Activated CD4-positive, alpha-beta T cell treated with anti-CD3 and anti-CD28 coated beads for 4 hours (primary cell): Measurements from ENCODE around the gene EXO1.
"Not testable (repeated sequence)": the region's sequence is repeated elsewhere in the genome, so short reads cannot be mapped to it uniquely, and the experiment has no call there.

Experiments
- DNase-seq, 2 donors: peaks; one replicate each; pipeline ENCODE4 v3.0.0-alpha.2; 2020

EXO1 gene

GRCh38 chr1:241837416-241837815, 10.6 kb upstream of the EXO1 start:
- DNase-seq, result no peak

- DNase-seq, result no peak
These were observed 10.1 kb upstream of the EXO1 start for GRCh38 chr1:241837901-241838300.

GRCh38 chr1:241838897-241839296, 9.1 kb upstream of the EXO1 start:
- no peak for DNase-seq

GRCh38 chr1:241839369-241839979, 8.5 kb upstream of the EXO1 start:
- no peak for DNase-seq

DNA sequence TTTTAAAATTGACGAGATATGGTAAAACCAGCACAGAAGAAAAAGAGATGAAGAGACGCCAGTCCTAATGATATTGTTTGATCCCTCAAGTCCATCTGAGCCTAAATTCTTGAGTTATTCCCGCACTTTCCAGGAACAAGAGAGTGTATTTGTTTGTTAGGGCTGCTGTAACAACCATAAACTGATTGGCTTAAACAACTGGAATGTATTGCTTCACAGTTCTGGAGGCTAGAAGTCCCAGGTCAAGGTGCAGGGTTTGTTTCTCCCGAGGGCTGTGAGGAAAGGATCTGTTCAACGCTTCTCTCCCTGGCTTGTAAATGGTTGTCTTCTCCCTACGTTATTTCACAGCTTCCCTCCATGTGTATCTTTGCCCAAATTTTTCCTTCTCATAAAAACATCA, 7.8 kb upstream of the EXO1 start:
- no peak for DNase-seq

- DNase-seq, result no peak
These were observed 6.3 kb upstream of the EXO1 start for GRCh38 chr1:241841691-241842090.

DNA sequence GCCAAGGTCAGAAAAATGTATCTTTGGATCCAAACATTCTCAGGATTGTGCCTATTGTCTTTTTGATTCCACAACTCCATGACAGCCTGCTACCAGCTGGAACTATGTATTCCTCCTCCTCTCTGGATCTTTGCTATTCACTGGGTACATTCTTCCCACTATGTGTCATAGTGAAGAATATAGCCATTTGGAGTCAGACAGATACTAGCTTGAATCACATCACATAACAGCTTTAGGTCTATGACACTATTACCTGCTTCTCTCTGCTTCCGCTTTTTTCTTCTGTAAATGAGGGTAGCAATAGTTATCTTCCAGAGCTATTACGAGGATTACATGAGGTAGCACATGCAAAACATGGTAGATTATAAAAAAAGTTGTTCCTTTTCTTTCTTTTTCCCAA, 5.4 kb upstream of the EXO1 start:
- no peak for DNase-seq

GRCh38 chr1:241844593-241844992, 3.4 kb upstream of the EXO1 start:
- DNase-seq, result no peak

DNA sequence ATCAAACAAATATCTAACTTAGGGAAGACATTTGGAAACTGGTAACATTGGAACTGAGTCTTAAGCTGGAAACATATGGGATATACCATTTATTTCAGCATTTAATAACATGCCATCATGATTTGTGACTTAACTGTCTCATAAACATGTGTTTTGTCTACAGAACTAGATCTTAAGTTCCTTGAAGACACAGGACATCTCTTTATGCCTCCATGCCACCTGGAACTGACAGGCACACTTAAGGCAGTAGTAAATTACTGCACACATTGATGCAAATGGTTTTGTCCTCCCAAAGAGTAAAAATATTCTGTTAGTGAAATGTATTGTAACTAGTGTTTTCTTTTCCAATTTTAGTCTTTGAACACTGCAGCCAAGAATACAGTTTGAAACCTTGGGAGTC, 1.6 kb upstream of the EXO1 start:
- no peak for DNase-seq

DNA sequence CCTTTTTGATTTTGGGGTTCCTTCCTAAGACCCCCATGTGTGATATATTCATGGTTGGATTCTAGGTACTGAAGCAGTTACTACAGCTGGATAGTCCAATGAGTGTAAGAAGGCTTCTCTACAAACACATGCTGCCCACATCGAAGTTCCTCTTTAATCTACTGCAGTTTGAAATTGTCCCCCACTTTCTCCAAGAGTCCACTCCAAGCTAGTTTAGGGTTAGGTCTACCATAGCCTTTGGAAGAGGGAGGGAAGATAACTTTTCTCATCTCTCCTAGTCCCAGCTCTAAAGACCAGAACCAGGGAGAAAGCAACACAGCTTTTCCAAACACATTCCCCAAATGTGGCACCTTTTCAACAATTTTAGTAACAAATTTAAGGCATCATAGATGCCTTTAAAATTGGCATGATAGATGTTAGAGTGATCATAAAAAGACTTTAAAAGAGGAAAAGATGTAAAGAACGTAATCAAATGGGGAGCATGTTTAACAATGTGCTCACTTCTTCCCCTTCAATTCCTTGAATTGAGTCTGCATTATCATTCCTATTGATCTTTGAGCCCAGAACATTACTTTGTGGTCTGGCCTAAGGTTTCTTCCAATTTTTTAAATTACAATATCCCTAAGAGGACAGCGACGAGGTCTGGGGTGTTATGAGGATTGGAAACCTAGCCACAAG, 1.0 kb upstream of the EXO1 start:
- DNase-seq, result no peak

DNA sequence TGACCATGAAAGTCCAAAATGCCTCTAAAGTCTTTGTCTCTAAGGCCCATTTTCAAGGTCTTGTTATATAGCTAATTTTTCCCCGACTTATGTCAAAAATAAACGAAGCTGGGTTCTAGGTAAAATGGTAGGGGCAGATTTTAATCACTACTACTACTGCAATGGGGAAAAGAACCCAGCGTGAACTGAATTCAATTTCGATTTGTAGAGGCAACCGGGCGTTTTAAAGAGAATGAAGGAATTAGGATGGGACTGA, 536 bp upstream of the EXO1 start:
- no peak for DNase-seq

- DNase-seq, result no peak
These were observed 811 bp downstream of the EXO1 start for GRCh38 chr1:241848686-241849344.

DNA sequence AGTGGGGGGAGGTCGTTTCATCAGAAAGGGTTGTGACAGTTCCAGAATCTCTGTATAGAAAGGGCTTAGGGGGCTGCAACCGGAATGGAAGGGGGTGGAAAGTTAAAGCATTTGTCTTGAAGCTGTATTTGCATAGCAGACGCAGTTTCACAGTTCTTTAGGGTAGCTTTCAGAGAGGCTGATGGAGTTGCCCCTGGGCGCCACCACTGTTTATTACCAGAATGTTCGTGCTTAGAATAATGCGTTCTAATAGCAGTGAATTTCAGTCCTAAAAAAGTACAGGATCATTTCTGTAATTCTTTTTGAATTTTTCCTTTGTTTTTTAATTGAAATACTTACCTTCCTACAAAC, 1.3 kb downstream of the EXO1 start:
- no peak for DNase-seq

- DNase-seq, result not testable (repeated sequence)
These were observed 7.6 kb downstream of the EXO1 start for GRCh38 chr1:241855545-241856140.

- DNase-seq, result no peak
These were observed 9.1 kb downstream of the EXO1 start for GRCh38 chr1:241857131-241857530.

GRCh38 chr1:241860922-241861321, 12.9 kb downstream of the EXO1 start:
- DNase-seq, result no peak

- DNase-seq, result no peak
These were observed 21.0 kb downstream of the EXO1 start for GRCh38 chr1:241869022-241869421.

- no peak for DNase-seq
These were observed 22.3 kb downstream of the EXO1 start for GRCh38 chr1:241870336-241870735.

GRCh38 chr1:241870746-241871430, 22.9 kb downstream of the EXO1 start:
- no peak for DNase-seq

DNA sequence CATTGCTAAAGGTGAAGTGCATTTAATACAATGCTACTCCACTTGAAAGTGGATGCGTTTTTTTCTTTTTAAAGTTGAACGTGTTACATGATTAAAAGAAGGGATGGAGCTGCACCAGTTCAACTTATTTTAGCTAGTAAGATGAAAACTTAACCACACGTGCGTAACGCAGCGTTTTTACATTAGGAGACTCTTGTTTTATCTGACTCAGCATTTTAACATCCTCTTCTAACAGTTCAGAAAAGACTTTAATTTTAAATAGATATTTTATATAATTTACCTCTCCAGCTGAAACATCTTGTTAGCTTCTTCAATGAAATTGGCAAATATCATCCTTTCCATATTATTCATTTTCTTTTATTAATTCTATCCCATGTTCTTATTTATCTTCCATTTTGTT, 33.4 kb downstream of the EXO1 start:
- no peak for DNase-seq

- DNase-seq, result no peak
These were observed 35.2 kb downstream of the EXO1 start for GRCh38 chr1:241883159-241883558.

GRCh38 chr1:241888232-241888631, 40.2 kb downstream of the EXO1 start:
- no peak for DNase-seq

GRCh38 chr1:241891296-241891695, 43.3 kb downstream of the EXO1 start:
- DNase-seq, result no peak

DNA sequence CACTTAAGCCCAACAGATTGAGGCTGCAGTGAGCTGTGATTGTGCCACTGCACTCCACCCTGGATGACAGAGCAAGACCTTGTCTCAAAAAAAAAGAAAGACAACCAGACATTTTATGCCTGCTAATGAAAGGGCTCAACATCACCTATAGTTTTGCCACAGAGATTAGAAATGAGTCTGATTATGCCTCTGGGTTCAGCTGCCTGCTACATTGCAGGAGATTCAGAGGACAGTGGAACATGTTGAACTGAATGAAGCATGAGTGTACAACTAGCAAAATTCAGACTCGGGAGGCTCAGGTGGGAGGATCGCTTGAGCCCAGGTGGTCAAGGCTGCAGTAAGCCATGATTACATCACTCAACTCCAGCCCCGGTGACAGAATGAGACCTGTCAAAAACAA, 46.0 kb downstream of the EXO1 start:
- DNase-seq, result no peak
